DOHH2 (cell line): ENCODE results near the gene LHX5.

Experiments
- H3F3A ChIP-seq: fragments of 200-600 bp; sonication (generic), shearing (Covaris generic); 2 replicates; pipeline ENCODE4 v1.6.0; 2016; ENCODE audit warnings: antibody characterized with exemption, mild to moderate bottlenecking; ENCODE audit not compliant: control insufficient read depth, insufficient read depth
- H3K27ac ChIP-seq: fragments of 200-600 bp; sonication (generic); 2 replicates; pipeline ENCODE4 v1.5.1; 2014; ENCODE audit warnings: low read depth, mild to moderate bottlenecking, low read length, moderate library complexity
- H3K27me3 ChIP-seq: fragments of 200-600 bp; sonication (generic); 2 replicates; pipeline ENCODE4 v1.6.1; 2014; ENCODE audit warnings: mild to moderate bottlenecking, low read length, mixed read lengths; ENCODE audit not compliant: control insufficient read depth
- H3K36me3 ChIP-seq: fragments of 200-600 bp; sonication (generic); 2 replicates; pipeline ENCODE4 v1.6.1; 2014; ENCODE audit warnings: mild to moderate bottlenecking, low read length, moderate library complexity, mixed read lengths; ENCODE audit not compliant: control insufficient read depth
- H3K4me1 ChIP-seq: fragments of 200-600 bp; sonication (generic); 2 replicates; pipeline ENCODE4 v1.6.1; 2014; ENCODE audit warnings: mild to moderate bottlenecking, low read length, mixed read lengths; ENCODE audit not compliant: control insufficient read depth
- H3K4me2 ChIP-seq: fragments of 200-600 bp; sonication (generic); 2 replicates; pipeline ENCODE4 v1.6.0; 2014; ENCODE audit warnings: mild to moderate bottlenecking, low read length, moderate library complexity
- H3K4me3 ChIP-seq: fragments of 200-600 bp; sonication (generic); 2 replicates; pipeline ENCODE4 v1.5.1; 2014; ENCODE audit warnings: mild to moderate bottlenecking, low read length, mixed read lengths
- H3K79me2 ChIP-seq: fragments of 200-600 bp; sonication (generic); 2 replicates; pipeline ENCODE4 v1.6.1; 2014; ENCODE audit warnings: mild to moderate bottlenecking, low read length, mixed read lengths; ENCODE audit not compliant: control insufficient read depth
- H3K9me2 ChIP-seq: fragments of 200-600 bp; sonication (generic); replicated peaks from 2 replicates; pipeline ENCODE4 v1.6.1; 2014; ENCODE audit warnings: mild to moderate bottlenecking, low read length, mixed read lengths; ENCODE audit not compliant: control insufficient read depth
- H3K9me3 ChIP-seq: fragments of 200-600 bp; sonication (generic); 2 replicates; pipeline ENCODE4 v1.6.1; 2014; ENCODE audit warnings: antibody characterized with exemption, low read length, mixed read lengths; ENCODE audit not compliant: control insufficient read depth, insufficient read depth
- H4K20me1 ChIP-seq: fragments of 200-600 bp; sonication (generic); 2 replicates; pipeline ENCODE4 v1.6.0; 2014; ENCODE audit warnings: low read depth, mild to moderate bottlenecking, antibody characterized with exemption, low read length, moderate library complexity; ENCODE audit not compliant: control insufficient read depth, insufficient read depth
- EZH2phosphoT487 ChIP-seq: fragments of 200-600 bp; sonication (generic); IDR thresholded peaks from 2 replicates; pipeline ENCODE4 v1.6.1; 2017; ENCODE audit warnings: borderline replicate concordance, mild to moderate bottlenecking, antibody characterized with exemption, low read length, moderate library complexity, mixed read lengths
- TF ChIP-seq, protein P1 (sequence below): fragments of 200-600 bp; sonication (generic); IDR thresholded peaks from one replicate; pipeline ENCODE4 v1.5.1; 2014; ENCODE audit warnings: antibody characterized with exemption, mild to moderate bottlenecking, low read depth, low read length; ENCODE audit not compliant: poor library complexity, severe bottlenecking

LHX5 gene

DNA sequence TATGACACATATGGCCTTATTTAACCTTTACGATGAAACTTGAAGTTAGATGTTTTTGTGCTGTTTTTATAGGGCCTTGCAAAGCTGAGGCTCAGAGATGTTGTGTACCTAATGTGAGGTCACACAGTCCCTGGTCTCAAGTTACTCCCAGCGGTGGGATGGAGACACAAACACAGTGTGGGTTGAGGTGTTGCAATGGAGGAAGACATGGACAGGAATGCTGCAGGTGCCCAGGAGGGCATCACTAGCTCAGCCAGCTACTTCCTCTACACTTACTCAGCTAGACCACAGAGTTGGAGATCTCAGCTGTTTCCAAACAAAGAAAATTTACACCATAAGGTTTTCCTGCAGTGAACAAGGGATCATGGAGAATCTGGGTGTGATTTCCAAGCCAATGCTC is 15.5 kb downstream of the LHX5 start:
- no peaks in the 10 kb centered on the region for H3K79me2 ChIP-seq
- no peak overlapping the region for H3K27ac ChIP-seq
- no peaks in the 10 kb centered on the region for H3K36me3 ChIP-seq
- H3K4me2 ChIP-seq, result no peak overlapping the region
- no peak for TF ChIP-seq EZH2phosphoT487
- TF ChIP-seq, protein P1, sequence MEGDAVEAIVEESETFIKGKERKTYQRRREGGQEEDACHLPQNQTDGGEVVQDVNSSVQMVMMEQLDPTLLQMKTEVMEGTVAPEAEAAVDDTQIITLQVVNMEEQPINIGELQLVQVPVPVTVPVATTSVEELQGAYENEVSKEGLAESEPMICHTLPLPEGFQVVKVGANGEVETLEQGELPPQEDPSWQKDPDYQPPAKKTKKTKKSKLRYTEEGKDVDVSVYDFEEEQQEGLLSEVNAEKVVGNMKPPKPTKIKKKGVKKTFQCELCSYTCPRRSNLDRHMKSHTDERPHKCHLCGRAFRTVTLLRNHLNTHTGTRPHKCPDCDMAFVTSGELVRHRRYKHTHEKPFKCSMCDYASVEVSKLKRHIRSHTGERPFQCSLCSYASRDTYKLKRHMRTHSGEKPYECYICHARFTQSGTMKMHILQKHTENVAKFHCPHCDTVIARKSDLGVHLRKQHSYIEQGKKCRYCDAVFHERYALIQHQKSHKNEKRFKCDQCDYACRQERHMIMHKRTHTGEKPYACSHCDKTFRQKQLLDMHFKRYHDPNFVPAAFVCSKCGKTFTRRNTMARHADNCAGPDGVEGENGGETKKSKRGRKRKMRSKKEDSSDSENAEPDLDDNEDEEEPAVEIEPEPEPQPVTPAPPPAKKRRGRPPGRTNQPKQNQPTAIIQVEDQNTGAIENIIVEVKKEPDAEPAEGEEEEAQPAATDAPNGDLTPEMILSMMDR, result no peak
- H3K9me3 ChIP-seq, result no peaks in the 10 kb centered on the region
- no peak overlapping the region for H3K4me3 ChIP-seq
- no peaks in the 10 kb centered on the region for H3F3A ChIP-seq
- no peaks in the 10 kb centered on the region for H3K9me2 ChIP-seq
- H3K4me1 ChIP-seq, result peaks cover 9% of the 10 kb centered on the region
- H3K27me3 ChIP-seq, result peaks cover 3% of the 10 kb centered on the region; the same call in 1 of the 2 replicates
- H4K20me1 ChIP-seq, result no peaks in the 10 kb centered on the region

DNA sequence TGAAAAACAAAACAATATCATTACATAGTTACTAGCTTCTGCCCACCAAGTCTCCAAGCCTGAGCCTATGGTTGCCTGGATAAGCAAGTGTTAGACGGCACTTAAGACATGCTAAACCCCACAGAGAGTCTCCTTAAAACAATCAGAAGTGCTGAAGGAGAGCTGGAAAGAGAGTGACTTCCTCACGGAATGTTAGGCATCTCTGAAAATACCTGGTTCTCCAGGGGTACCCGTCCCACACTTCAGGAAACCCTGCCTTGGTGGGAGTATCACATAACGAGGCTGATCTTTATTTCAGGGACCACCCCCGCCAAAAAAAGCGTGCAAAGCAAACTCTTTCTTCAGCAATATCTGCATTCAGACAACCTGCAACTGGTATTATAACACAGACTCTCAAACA is 18.3 kb downstream of the LHX5 start:
- no peak overlapping the region for H3K4me3 ChIP-seq
- no peaks in the 10 kb centered on the region for H3K36me3 ChIP-seq
- H3K4me2 ChIP-seq, result no peak overlapping the region
- H3K9me2 ChIP-seq, result no peaks in the 10 kb centered on the region
- H3K27me3 ChIP-seq, result peaks cover 3% of the 10 kb centered on the region; the same call in 1 of the 2 replicates
- no peak overlapping the region for H3K27ac ChIP-seq
- H3K9me3 ChIP-seq, result no peaks in the 10 kb centered on the region
- H3K4me1 ChIP-seq, result peaks cover 9% of the 10 kb centered on the region
- H3K79me2 ChIP-seq, result no peaks in the 10 kb centered on the region
- H3F3A ChIP-seq, result no peaks in the 10 kb centered on the region
- H4K20me1 ChIP-seq, result no peaks in the 10 kb centered on the region
- TF ChIP-seq, protein P1, result no peak
- TF ChIP-seq EZH2phosphoT487, result no peak

DNA sequence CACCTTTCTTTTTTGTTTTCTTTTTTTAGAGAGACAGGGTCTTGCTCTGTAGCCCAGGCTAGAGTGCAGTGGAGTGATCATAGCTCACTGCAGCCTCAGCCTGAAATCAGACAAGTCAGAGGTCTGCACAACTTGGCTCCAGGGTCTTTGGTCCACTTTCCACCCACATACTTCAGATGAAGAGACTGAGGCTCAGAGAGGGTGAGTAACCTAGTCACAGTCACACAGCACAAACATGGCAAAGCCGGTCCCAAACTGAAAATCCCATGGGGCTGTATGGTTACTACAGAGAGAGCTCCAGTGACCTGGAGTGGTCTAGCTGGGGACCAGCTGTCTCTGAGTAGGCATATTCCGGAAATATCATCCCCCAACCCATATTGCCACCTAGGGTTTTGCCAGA is 19.2 kb downstream of the LHX5 start:
- Histone ChIP-seq H3F3A (no peaks in the 10 kb centered on the region), H3K27ac (no peak overlapping the region), H3K27me3 (no peaks in the 10 kb centered on the region; the same call in 1 of the 2 replicates), H3K36me3 (no peaks in the 10 kb centered on the region), H3K4me2 (no peak overlapping the region), H4K20me1 (no peaks in the 10 kb centered on the region), H3K9me2 (no peaks in the 10 kb centered on the region), H3K4me1 (peaks cover 9% of the 10 kb centered on the region), H3K79me2 (no peaks in the 10 kb centered on the region), H3K9me3 (no peaks in the 10 kb centered on the region), H3K4me3 (no peak overlapping the region)
- TF ChIP-seq, protein P1, result no peak

DNA sequence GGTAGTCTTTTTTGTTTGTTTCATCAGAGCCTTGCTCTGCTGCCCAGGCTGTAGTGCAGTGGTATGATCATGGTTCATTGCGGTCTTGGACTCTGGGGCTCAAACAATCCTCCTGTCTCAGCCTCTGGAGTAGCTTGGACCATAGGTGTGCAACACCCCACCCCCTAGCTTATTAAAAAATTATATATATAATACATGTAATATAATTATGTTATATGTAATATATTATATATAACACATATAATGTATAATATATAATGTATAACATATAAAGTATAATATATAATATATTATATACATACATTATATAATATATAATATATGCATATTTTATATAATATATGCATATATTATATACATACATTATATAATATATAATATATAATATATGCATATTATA is 21.8 kb downstream of the LHX5 start:
- no peaks in the 10 kb centered on the region for H3K4me1 ChIP-seq
- no peak overlapping the region for H3K4me3 ChIP-seq
- H3K9me2 ChIP-seq, result no peaks in the 10 kb centered on the region
- no peaks in the 10 kb centered on the region for H3K79me2 ChIP-seq
- no peak overlapping the region for H3K27ac ChIP-seq
- TF ChIP-seq EZH2phosphoT487, result no peak
- TF ChIP-seq, protein P1, result no peak
- no peak overlapping the region for H3K4me2 ChIP-seq
- no peaks in the 10 kb centered on the region for H3K9me3 ChIP-seq
- no peaks in the 10 kb centered on the region for H3F3A ChIP-seq
- H4K20me1 ChIP-seq, result no peaks in the 10 kb centered on the region
- no peaks in the 10 kb centered on the region; the same call in 1 of the 2 replicates for H3K27me3 ChIP-seq
- no peaks in the 10 kb centered on the region for H3K36me3 ChIP-seq
